ENCODE measurements around the gene TMEM150A.

TMEM150A gene

DNA sequence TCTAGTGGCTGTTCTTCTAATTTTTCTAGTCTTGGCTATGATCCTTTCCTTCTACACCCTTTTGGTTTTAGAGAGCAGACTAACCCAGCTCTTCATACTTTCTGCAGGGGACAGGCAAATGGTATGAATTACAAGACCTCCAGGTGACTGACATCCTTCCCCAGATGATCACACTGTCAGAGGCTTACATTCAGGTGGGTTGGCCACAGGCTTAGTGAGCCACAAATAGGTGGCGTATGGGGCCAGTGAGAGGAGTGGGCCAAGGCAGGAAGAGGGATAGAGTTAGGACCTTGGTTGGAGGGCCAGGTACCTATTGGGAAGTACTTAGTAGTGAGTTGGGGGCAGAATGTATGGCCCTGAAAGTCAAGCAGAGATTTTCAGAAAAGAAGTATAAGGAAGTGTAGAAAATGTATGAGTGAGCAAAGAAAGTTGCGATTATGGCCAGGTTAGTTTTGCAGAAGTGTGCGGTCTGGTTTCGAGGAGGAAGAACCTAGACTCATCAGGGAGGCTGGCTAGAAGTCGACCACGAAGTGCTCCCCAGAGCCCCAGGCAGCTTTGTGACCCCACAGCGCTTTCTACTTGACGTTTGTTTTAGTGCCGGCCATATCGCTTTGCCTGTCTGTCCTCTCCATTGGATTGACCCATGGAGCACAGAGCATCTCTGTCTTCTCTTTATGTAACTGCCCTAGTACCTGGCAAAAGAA, 45.5 kb upstream of the TMEM150A start:
- no peak overlapping the region for H3K4me3 ChIP-seq (replicated peaks; ENCODE audit: low read depth, low read length)
- no peak for DNase-seq (ENCODE audit: extremely low read depth, low read depth)
- TF ChIP-seq, protein P1, sequence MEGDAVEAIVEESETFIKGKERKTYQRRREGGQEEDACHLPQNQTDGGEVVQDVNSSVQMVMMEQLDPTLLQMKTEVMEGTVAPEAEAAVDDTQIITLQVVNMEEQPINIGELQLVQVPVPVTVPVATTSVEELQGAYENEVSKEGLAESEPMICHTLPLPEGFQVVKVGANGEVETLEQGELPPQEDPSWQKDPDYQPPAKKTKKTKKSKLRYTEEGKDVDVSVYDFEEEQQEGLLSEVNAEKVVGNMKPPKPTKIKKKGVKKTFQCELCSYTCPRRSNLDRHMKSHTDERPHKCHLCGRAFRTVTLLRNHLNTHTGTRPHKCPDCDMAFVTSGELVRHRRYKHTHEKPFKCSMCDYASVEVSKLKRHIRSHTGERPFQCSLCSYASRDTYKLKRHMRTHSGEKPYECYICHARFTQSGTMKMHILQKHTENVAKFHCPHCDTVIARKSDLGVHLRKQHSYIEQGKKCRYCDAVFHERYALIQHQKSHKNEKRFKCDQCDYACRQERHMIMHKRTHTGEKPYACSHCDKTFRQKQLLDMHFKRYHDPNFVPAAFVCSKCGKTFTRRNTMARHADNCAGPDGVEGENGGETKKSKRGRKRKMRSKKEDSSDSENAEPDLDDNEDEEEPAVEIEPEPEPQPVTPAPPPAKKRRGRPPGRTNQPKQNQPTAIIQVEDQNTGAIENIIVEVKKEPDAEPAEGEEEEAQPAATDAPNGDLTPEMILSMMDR (IDR thresholded peaks at IDR 0.05; ENCODE audit: low read depth, low read length, missing control alignments) = no peak

DNA sequence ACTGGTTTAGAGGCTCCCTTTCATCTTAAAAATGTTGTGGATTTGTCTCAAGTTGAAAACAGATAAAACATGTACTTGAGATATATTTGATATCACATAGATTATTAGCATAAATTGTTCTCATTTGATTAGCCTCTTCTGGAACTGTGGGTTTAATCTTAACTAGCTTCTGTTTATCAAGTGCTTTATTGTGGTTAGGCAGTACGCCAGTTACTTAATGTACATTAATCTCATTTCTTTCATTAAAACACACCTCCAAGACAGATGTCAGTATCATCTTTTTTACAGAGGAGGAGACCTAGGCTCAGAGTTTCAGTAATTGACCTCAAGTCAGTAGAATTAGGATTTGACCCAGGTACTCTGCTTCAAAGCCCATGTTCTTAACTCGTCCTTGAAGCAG, 43.7 kb upstream of the TMEM150A start:
- TF ChIP-seq, protein P1 (IDR thresholded peaks at IDR 0.05; ENCODE audit: low read depth, low read length, missing control alignments) = no peak

DNA sequence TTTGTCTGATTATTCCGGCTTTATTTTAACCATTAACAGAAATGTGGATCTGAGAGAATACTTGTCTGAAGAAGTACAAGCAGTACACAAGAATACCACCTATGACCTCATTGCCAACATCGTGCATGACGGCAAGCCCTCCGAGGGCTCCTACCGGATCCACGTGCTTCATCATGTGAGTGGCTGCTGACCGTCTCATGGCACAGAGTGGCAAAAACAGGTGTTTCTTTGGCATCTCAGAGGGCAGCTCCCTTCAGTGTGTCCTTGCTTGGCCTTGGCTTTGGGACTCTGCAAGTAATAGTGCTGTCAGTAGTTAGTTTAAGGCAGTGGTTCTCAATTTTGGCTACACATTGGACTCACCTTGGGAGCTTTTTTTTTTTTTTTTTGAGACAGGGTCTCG, 42.4 kb upstream of the TMEM150A start:
- H3K4me3 ChIP-seq (replicated peaks; ENCODE audit: low read depth, low read length) = no peak overlapping the region
- no peak for DNase-seq (ENCODE audit: extremely low read depth, low read depth)
- TF ChIP-seq, protein P1 (IDR thresholded peaks at IDR 0.05; ENCODE audit: low read depth, low read length, missing control alignments) = no peak

More for the DNA sequence above, 43.7 kb upstream of the TMEM150A start:
- H3K4me3 ChIP-seq (replicated peaks; ENCODE audit: low read depth, low read length) = no peak overlapping the region
- no peak for DNase-seq (ENCODE audit: extremely low read depth, low read depth)

DNA sequence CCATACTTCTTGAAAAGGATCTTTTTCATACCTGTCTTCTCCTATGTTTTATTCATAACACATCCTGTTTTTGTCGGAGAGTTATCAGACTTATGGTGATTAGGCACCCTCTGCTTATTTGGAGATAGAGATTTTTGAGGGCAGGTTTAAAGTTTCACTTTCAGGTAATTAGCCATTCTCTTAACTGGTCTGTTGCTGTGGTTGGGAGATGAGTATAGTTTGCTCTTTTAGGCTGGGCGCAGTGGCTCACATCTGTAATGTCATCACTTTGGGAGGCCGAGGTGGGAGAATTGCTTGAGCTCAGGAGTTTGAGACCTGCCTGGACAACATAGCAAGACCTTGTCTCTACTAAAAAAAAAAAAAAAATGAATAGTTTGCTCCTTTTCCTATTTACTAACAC, 40.2 kb upstream of the TMEM150A start:
- DNase-seq (ENCODE audit: extremely low read depth, low read depth) = no peak
- H3K4me3 ChIP-seq (replicated peaks; ENCODE audit: low read depth, low read length) = no peak overlapping the region
- TF ChIP-seq, protein P1 (IDR thresholded peaks at IDR 0.05; ENCODE audit: low read depth, low read length, missing control alignments) = no peak

DNA sequence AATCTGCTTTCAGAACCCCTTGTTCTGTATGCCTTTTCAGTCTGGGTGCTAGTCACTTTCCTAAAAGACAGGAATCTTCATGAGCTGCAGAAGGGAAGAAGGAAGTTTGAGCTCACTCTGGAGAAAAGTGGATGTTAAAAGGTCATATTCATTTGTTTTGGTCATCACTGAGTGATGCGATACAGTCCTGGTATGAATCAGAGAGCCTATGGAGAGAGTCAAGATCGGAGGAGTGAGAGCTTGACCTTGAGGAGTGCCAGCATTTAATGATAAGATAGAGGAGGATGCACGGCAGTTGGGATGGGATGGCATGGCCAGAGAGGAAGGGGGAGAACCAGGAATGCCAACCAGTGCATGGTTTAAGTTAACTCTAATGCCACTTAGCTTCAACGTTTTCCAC, 33.1 kb upstream of the TMEM150A start:
- H3K4me3 ChIP-seq (replicated peaks; ENCODE audit: low read depth, low read length) = no peak overlapping the region
- DNase-seq (ENCODE audit: extremely low read depth, low read depth) = no peak
- TF ChIP-seq, protein P1 (IDR thresholded peaks at IDR 0.05; ENCODE audit: low read depth, low read length, missing control alignments) = no peak

DNA sequence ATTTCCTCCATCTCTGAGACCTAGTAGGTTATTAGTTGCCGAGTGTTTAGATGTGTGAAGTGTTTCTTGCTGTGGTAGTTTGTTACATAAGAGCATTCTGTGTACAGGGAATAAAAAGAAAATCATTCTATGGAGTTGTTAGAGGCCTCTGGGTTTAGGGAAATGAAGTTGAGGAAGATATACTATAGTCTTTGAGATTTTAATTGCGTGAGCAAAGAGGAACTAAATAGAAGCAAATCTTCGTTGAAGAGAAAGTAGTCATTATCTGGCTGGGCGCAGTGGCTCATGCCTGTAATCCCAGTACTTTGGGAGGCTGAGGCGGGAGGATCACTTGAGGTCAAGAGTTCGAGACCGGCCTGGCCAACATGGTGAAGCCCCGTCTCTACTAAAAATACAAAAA, 32.5 kb upstream of the TMEM150A start:
- no peak for DNase-seq (ENCODE audit: extremely low read depth, low read depth)
- no peak overlapping the region for H3K4me3 ChIP-seq (replicated peaks; ENCODE audit: low read depth, low read length)
- TF ChIP-seq, protein P1 (IDR thresholded peaks at IDR 0.05; ENCODE audit: low read depth, low read length, missing control alignments) = no peak

DNA sequence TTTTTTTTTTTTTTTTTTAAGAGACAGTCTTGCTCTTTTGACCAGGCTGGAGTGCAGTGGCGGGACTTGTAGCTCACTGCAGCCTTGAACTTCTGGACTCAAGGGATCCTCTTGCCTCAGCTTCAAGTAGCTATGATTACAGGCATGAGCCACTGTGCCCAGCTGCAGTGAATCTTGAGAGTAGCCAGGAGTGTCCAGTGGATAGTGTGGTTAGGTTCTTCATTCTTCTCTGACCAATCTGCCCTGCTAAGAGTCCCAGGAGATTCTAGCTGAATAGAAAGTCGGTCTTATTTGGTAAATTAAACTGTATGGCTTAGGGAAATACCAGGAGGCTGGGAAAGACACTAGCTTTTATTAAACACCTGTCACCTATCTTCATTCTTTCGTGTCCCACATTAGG, 28.8 kb upstream of the TMEM150A start:
- H3K4me3 ChIP-seq (replicated peaks; ENCODE audit: low read depth, low read length) = no peak overlapping the region
- DNase-seq (ENCODE audit: extremely low read depth, low read depth) = no peak
- TF ChIP-seq, protein P1 (IDR thresholded peaks at IDR 0.05; ENCODE audit: low read depth, low read length, missing control alignments) = no peak
